ENCODE data around the gene GPR156. TPM values are rescaled to one million over a fixed set of nuclear protein-coding genes. Genes with fewer than 3 reads are reported as not detected.

GPR156 gene
- total and polyA plus RNA-seq, 2 of the 4 experiments (the other 2 are of a cell fraction): 0.09 to 0.18 TPM

DNA sequence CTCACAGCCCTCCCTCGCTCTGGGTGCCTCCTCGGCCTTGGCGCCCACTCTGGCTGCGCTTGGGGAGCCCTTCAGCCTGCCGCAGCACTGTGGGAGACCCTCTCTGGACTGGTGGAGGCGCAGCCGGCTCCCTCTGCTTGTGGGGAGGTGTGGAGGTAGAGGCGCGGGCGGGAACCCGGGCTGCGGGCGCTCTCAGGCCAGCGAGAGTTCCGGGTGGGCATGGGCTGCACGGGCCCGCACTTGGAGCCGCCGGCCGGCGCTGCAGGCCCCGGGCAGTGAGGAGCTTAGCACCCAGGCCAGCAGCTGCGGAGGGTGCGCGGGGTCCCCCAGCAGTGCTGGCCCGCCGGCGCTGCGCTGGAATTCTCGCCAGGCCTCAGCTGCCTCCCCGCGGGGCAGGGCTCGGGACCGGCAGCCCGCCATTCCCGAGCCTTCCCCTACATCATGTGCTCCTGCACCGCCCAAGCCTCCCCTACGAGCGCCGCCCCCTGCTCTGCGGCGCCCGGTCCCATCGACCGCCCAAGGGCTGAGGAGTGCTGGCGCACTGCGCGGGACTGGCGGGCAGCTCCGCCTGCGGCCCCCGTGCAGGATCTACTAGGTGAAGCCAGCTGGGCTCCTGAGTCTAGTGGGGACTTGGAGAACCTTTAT lies 144.8 kb downstream of the GPR156 start:
- Histone ChIP-seq H3K18ac (ENCODE audit: low read depth, low read length) (no peak overlapping the region), H3K56ac (ENCODE audit: extremely low read depth, insufficient read depth, low read length) (no peak overlapping the region), H3K14ac (replicated peaks; ENCODE audit: low read depth, low read length) (no peak overlapping the region), H3K27ac (ENCODE audit: insufficient read depth, low read length) (no peak overlapping the region), H3K27me3 (ENCODE audit: control insufficient read depth, insufficient read depth, low read length) (no peaks in the 10 kb centered on the region), H2AK9ac (replicated peaks; ENCODE audit: low read depth, low read length, poor library complexity) (no peak overlapping the region), H2BK120ac (ENCODE audit: low read depth, low read length) (no peak overlapping the region), H4K8ac (ENCODE audit: low read depth in 2 of 2, low read length in 2 of 2) (no peak overlapping the region), H3K4me2 (ENCODE audit: low read depth, low read length) (no peak overlapping the region), H3K4ac (ENCODE audit: low read depth, low read length) (no peak overlapping the region), H2AK5ac (ENCODE audit: low read depth, low read length) (no peak overlapping the region), H3K79me1 (ENCODE audit: low read depth in 1 of 2, low read length in 2 of 2) (no peaks in the 10 kb centered on the region), H3K23ac (ENCODE audit: low read depth, low read length) (no peak overlapping the region), H3K9me3 (ENCODE audit: control insufficient read depth, insufficient read depth, low read length) (no peaks in the 10 kb centered on the region), H2BK15ac (ENCODE audit: low read depth, low read length) (no peak overlapping the region), H2BK5ac (ENCODE audit: low read depth, low read length, poor library complexity, severe bottlenecking) (no peak overlapping the region), H2AFZ (replicated peaks; ENCODE audit: low read length, poor library complexity) (no peak overlapping the region), H4K5ac (ENCODE audit: low read depth, low read length) (no peak overlapping the region), H3K4me3 (ENCODE audit: insufficient read depth, low read depth, low read length) (no peak overlapping the region), H3K9me1 (ENCODE audit: insufficient read depth, low read length) (peaks cover 7% of the 10 kb centered on the region), H3K9ac (ENCODE audit: low read depth, low read length) (no peak overlapping the region), H4K91ac (ENCODE audit: insufficient read depth, low read depth, low read length) (no peak overlapping the region), H3K36me3 (ENCODE audit: control insufficient read depth, insufficient read depth, low read length) (no peaks in the 10 kb centered on the region), H2BK20ac (ENCODE audit: low read depth, low read length) (no peak overlapping the region), H4K20me1 (ENCODE audit: insufficient read depth, low read length) (no peaks in the 10 kb centered on the region), H3K4me1 (ENCODE audit: control insufficient read depth, insufficient read depth, low read length) (peaks cover 10% of the 10 kb centered on the region)
- in situ Hi-C loops (cut with MboI; ENCODE audit: low sequenced_read_pairs) (no loop called here), intact Hi-C loops (cut with micrococcal nuclease) (no loop called here), dilution Hi-C loops (cut with HindIII; ENCODE audit: low sequenced_read_pairs, unreplicated experiment) (no loop called here)
- TF ChIP-seq, protein P1, sequence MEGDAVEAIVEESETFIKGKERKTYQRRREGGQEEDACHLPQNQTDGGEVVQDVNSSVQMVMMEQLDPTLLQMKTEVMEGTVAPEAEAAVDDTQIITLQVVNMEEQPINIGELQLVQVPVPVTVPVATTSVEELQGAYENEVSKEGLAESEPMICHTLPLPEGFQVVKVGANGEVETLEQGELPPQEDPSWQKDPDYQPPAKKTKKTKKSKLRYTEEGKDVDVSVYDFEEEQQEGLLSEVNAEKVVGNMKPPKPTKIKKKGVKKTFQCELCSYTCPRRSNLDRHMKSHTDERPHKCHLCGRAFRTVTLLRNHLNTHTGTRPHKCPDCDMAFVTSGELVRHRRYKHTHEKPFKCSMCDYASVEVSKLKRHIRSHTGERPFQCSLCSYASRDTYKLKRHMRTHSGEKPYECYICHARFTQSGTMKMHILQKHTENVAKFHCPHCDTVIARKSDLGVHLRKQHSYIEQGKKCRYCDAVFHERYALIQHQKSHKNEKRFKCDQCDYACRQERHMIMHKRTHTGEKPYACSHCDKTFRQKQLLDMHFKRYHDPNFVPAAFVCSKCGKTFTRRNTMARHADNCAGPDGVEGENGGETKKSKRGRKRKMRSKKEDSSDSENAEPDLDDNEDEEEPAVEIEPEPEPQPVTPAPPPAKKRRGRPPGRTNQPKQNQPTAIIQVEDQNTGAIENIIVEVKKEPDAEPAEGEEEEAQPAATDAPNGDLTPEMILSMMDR (conservative IDR thresholded peaks at IDR 0.05; ENCODE audit: low read depth, low read length): no peak
- TF ChIP-seq RFX5 (IDR thresholded peaks at IDR 0.05; ENCODE audit: low read depth, low read length): no peak
- TF ChIP-seq CEBPB (IDR thresholded peaks at IDR 0.05; ENCODE audit: low read depth, low read length): no peak
- no peak for TF ChIP-seq FOS (IDR thresholded peaks at IDR 0.05; ENCODE audit: low read depth, low read length)
- TF ChIP-seq USF2 (IDR thresholded peaks at IDR 0.05; ENCODE audit: low read depth, low read length): no peak
- TF ChIP-seq SMC3 (IDR thresholded peaks at IDR 0.05; ENCODE audit: low read depth, low read length): no peak
- no peak for TF ChIP-seq RAD21 (IDR thresholded peaks at IDR 0.05; ENCODE audit: low read length)
- TF ChIP-seq NFE2L2 (IDR thresholded peaks at IDR 0.05; ENCODE audit: low read depth, low read length): no peak
- TF ChIP-seq, protein P2, sequence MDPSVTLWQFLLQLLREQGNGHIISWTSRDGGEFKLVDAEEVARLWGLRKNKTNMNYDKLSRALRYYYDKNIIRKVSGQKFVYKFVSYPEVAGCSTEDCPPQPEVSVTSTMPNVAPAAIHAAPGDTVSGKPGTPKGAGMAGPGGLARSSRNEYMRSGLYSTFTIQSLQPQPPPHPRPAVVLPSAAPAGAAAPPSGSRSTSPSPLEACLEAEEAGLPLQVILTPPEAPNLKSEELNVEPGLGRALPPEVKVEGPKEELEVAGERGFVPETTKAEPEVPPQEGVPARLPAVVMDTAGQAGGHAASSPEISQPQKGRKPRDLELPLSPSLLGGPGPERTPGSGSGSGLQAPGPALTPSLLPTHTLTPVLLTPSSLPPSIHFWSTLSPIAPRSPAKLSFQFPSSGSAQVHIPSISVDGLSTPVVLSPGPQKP (IDR thresholded peaks at IDR 0.05; ENCODE audit: borderline replicate concordance, low read depth, low read length): no peak
- TF ChIP-seq MAFK (IDR thresholded peaks at IDR 0.05; ENCODE audit: low read depth, low read length): no peak
- TF ChIP-seq CHD1 (IDR thresholded peaks at IDR 0.05; ENCODE audit: low read depth, low read length): no peak
- TF ChIP-seq MXI1 (IDR thresholded peaks at IDR 0.05; ENCODE audit: borderline replicate concordance, low read depth, low read length): no peak
- no peak for TF ChIP-seq BHLHE40 (IDR thresholded peaks at IDR 0.05; ENCODE audit: low read depth, low read length)
- no peak for TF ChIP-seq POLR2A (IDR thresholded peaks at IDR 0.05; ENCODE audit: low read depth, low read length)
- TF ChIP-seq RCOR1 (IDR thresholded peaks at IDR 0.05; ENCODE audit: insufficient replicate concordance, low read length): no peak
- TF ChIP-seq MAZ (IDR thresholded peaks at IDR 0.05; ENCODE audit: borderline replicate concordance, low read depth, low read length): no peak
- DNase-seq: no peak
- no peak for ATAC-seq (ENCODE audit: low read depth)
- ChIA-PET CTCF (no interaction called here), POLR2A (ENCODE audit: unreplicated experiment) (no interaction called here)
- BruUV-seq (replicated peaks): no TSS peak
- 100% methylated on average over 2 of the region's 52 CpGs; no CpG with 5 or more reads in 1 of the 2 experiments for WGBS, 2 experiments (ENCODE audit: extremely low coverage in 2 of 2, insufficient read length in 1 of 2)
